ENCODE measurements around the gene UBE2Q2. TPM values are rescaled to one million over a fixed set of nuclear protein-coding genes. Genes with fewer than 3 reads are reported as not detected.

Gene UBE2Q2
- total RNA-seq, 2 donors from 2014 or later: 15.4 to 17.8 TPM

DNA sequence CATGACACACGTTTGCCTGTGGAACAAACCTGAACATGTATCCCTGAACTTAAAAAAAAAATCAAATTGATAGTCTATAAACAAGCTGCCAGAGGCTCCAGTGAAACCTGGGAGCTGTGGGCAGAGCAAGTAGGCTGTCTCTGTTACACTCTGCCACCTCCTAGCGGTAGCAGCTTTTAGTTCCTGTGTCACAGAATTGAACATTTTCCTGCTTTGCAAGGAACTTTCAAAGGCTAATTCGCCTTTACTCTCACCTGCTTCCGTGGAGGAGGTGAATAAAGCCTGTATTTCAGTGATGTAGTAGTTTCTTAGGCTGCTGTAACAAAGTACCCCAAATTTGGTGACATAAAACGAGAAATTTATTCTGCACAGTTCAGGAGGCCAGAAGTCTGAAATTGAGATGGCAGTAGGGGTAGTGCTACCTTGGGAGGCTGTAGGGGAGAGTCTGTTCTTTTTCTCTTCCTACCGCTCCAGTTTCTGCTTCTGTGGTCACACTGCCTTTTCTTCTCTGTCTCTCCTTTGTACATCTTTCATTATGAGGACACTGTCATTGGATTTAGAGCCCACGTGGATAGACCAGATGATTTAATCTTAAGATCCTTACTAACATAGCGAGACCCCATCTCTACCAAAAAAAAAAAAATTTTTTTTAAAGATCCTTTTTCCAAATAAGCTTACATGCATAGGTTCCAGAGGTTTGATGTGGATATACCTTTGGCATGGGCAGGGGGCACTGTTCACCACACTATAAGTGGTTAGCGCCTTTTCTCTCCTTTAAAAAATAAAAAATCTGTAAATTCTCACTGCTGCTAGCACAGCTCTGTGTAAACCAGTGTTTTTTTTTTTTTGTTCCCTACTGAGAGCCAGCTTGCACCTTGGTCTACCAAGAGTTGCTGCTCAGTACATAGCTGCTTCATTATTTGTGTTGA lies 85.7 kb downstream of the UBE2Q2 start:
- H3K27ac Mint-ChIP-seq: no peak overlapping the region
- H3K9me3 Mint-ChIP-seq: no peaks in the 10 kb centered on the region
- H3K36me3 Mint-ChIP-seq: peaks cover 16 to 23% of the 10 kb centered on the region in 2 donors
- DNase-seq (ENCODE audit: low spot score in 2 of 2) (no peak), ATAC-seq (no peak)

- DNase-seq (ENCODE audit: low spot score in 2 of 2): no peak
- H3K9me3 Mint-ChIP-seq: no peaks in the 10 kb centered on the region
- H3K36me3 Mint-ChIP-seq: peaks cover 16 to 26% of the 10 kb centered on the region in 2 donors
- ATAC-seq: peak; percentile 62 to 63
- H3K27ac Mint-ChIP-seq: no peak overlapping the region
Observed at GRCh38 chr15:75929799-75930565, 86.7 kb downstream of the UBE2Q2 start.

GRCh38 chr15:75930866-75931265 lies 87.6 kb downstream of the UBE2Q2 start:
- peaks cover 10 to 20% of the 10 kb centered on the region in 2 donors for H3K36me3 Mint-ChIP-seq
- no peaks in the 10 kb centered on the region for H3K9me3 Mint-ChIP-seq
- ATAC-seq: no peak
- H3K27ac Mint-ChIP-seq: no peak overlapping the region
- no peak for DNase-seq (ENCODE audit: low spot score in 2 of 2)

GRCh38 chr15:75942464-75942863 lies 99.2 kb downstream of the UBE2Q2 start:
- peaks cover 13 to 17% of the 10 kb centered on the region in 2 donors for H3K9me3 Mint-ChIP-seq
- DNase-seq (ENCODE audit: low spot score in 2 of 2) (no peak), ATAC-seq (no peak)
- H3K27ac Mint-ChIP-seq: no peak overlapping the region
- peaks cover 13 to 14% of the 10 kb centered on the region in 2 donors for H3K36me3 Mint-ChIP-seq

DNA sequence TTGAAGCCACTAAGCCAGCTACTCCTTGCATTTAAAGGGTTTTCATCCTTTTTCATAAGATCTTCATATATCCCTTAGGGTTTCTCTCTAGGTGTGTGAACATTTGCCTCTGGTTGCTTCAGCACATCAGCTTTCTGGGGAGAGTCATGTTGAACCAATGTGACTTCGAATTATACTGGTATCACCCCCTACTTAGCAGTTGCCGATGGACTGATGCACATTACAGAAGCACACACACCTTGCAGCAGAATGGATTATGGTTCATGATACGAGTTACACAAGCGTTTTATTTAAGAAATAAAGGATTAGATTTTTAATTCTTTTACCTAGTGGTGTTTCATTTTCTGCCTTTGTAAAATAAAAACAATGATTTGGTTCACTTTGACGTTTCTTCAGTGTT lies 100.0 kb downstream of the UBE2Q2 start:
- Mint-ChIP-seq H3K27ac (no peak overlapping the region), H3K36me3 (peaks cover 5 to 6% of the 10 kb centered on the region in 2 donors), H3K9me3 (peaks cover 6 to 11% of the 10 kb centered on the region in 2 donors)
- DNase-seq (ENCODE audit: low spot score in 2 of 2): no peak
- ATAC-seq: no peak

DNA sequence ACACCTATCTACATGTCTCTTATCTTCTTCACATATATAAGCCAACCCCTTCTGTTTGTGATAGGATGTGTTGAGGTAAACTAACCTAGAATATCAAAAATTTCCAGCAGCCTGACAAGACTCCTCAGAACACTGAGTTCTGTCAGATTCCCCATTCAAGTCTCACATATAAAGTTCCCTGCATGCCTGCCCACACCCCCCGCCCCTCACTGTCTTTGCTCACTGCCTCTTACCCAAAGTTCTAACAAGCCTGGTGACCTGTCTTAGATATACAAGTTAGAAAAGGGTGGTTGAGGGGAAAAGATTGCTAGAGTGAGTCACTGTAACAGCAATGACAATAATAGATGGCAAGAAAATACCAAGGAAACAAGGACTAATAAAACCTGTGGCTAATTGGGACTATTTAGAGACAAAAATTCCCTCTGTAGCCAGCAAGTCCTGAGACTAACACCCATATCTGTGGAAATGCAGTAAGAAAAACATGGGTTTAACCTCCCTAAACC lies 100.5 kb downstream of the UBE2Q2 start:
- H3K36me3 Mint-ChIP-seq: peaks cover 0 to 1% of the 10 kb centered on the region in 2 donors
- H3K9me3 Mint-ChIP-seq: peaks cover under 1 to 6% of the 10 kb centered on the region in 2 donors
- DNase-seq (ENCODE audit: low spot score in 2 of 2) (no peak), ATAC-seq (no peak)
- no peak overlapping the region for H3K27ac Mint-ChIP-seq

DNA sequence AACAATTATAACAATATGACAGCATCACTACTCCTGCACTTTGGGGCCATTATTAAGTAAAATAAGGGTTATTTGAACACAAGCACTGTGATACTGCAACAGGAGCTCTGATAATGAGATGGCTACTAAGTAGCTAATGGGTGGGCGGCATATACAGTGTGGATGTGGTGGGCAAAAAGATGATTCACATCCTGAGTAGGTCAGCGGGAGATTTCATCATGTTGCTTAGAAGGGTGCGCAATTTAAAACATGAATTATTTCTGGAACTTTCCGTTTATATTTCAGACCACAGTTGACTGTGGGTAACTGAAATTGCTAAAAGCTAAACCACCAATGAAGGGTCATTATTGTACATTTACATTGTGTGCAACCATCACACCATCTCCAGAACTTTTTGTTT lies 102.7 kb downstream of the UBE2Q2 start:
- DNase-seq (ENCODE audit: low spot score in 2 of 2) (no peak), ATAC-seq (no peak)
- Mint-ChIP-seq H3K36me3 (no peaks in the 10 kb centered on the region), H3K9me3 (no peaks in the 10 kb centered on the region), H3K27ac (no peak overlapping the region)

GRCh38 chr15:75947092-75947491 lies 103.8 kb downstream of the UBE2Q2 start:
- no peak for DNase-seq (ENCODE audit: low spot score in 2 of 2)
- H3K9me3 Mint-ChIP-seq: no peaks in the 10 kb centered on the region
- H3K36me3 Mint-ChIP-seq: no peaks in the 10 kb centered on the region
- no peak overlapping the region for H3K27ac Mint-ChIP-seq
- ATAC-seq: peak in 1 of 2 donors; percentile 37

DNA sequence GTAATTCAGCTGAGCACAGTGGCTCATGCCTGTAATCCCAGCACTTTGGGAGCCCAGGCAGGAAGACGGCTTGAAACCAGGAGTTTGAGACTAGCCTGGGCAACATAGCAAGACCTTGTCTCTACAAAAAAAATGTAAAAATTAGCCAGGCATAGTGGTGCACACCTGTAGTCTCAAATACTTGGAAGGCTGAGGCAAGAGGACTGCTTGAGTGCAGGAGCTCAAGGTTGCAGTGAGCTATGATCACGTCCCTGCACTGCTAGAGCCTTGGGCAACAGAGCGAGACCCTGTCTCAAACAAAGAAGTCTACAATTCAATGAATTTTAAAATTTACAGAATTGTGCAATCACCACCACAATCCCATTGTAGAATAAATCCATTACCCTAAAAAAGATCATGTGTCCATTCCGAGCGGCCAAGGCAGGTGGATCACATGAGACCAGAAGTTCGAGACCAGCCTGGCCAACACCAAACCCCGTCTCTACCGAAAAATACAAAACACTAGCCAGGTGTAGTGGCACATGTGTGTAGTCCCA lies 105.6 kb downstream of the UBE2Q2 start:
- H3K9me3 Mint-ChIP-seq: no peaks in the 10 kb centered on the region
- ATAC-seq (no peak), DNase-seq (ENCODE audit: low spot score in 2 of 2) (no peak)
- no peaks in the 10 kb centered on the region for H3K36me3 Mint-ChIP-seq
- H3K27ac Mint-ChIP-seq: no peak overlapping the region

Other genes starting within 250 kb of the UBE2Q2 start
- gene SNUPN, start 217.7 kb upstream of the UBE2Q2 start, total RNA-seq: 10 to 100 TPM; 36.1 to 37.3 TPM
- gene IMP3, start 203.2 kb upstream of the UBE2Q2 start, total RNA-seq: 10 to 100 TPM; 66.5 to 93.8 TPM
- gene SNX33, start 195.5 kb upstream of the UBE2Q2 start, total RNA-seq: 1 to 10 TPM; 3.1 to 4.0 TPM
- gene CSPG4, start 130.6 kb upstream of the UBE2Q2 start, total RNA-seq: not detected
- gene FBXO22, start 60.4 kb downstream of the UBE2Q2 start, total RNA-seq: 100 to 1,000 TPM in 1 of 2 donors, 10 to 100 TPM in 1; 40.3 to 104 TPM
- gene NRG4, start 169.0 kb downstream of the UBE2Q2 start, total RNA-seq: not detected
- gene TMEM266, start 216.5 kb downstream of the UBE2Q2 start, total RNA-seq: not detected

All from activated naive CD4-positive, alpha-beta T cell treated with anti-CD3 and anti-CD28 coated beads, Interleukin-2, amount 50 U/mL, for 72 hours (primary cell).